A673 (cell line): Measurements from ENCODE around the gene RNF208. TPM values are rescaled to one million over a fixed set of nuclear protein-coding genes. Genes with fewer than 3 reads are reported as not detected.

ENCODE experiments used
- BruUV-seq: library from RNA; stranded (reverse); fragments of 400-500 nt; replicated peaks from 2 replicates; lab custom pipeline; 2021; lab: Mats Ljungman, UMichigan
- CTCF ChIA-PET: fragments of 300-600 bp; sonication (Branson Sonifier 250); formaldehyde crosslinking; loops from one replicate; lab custom pipeline; 2022; ENCODE audit warnings: antibody characterized with exemption; lab: Charles Lee
- POLR2A ChIA-PET: fragments of 300-600 bp; sonication (Branson Sonifier 250); formaldehyde crosslinking; loops from one replicate; lab custom pipeline; 2022; ENCODE audit warnings: antibody characterized with exemption; ENCODE audit not compliant: low non-redundant PET; lab: Charles Lee
- DNase-seq: peaks from one replicate; pipeline ENCODE4 v3.0.0-alpha.2; 2015; ENCODE audit warnings: low spot score
- H3K27ac ChIP-seq: fragments of 200-600 bp; sonication (generic); 2 replicates; pipeline ENCODE4 v1.5.1; 2016; ENCODE audit warnings: mixed run types, low read depth, mild to moderate bottlenecking, mixed read lengths, antibody characterized with exemption, low read length; ENCODE audit not compliant: poor library complexity, severe bottlenecking
- H3K27me3 ChIP-seq: fragments of 200-600 bp; sonication (generic); replicated peaks from 2 replicates; pipeline ENCODE4 v1.6.1; 2017; ENCODE audit warnings: mixed run types, low read depth, mild to moderate bottlenecking, mixed read lengths, antibody characterized with exemption, low read length; ENCODE audit not compliant: insufficient read depth, poor library complexity
- H3K36me3 ChIP-seq: fragments of 200-600 bp; sonication (generic); 2 replicates; pipeline ENCODE4 v1.6.1; 2016; ENCODE audit warnings: mixed run types, mild to moderate bottlenecking, mixed read lengths, antibody characterized with exemption, low read length; ENCODE audit not compliant: insufficient read depth, poor library complexity, severe bottlenecking
- H3K4me1 ChIP-seq: fragments of 200-600 bp; sonication (generic); 2 replicates; pipeline ENCODE4 v1.6.1; 2017; ENCODE audit warnings: mixed run types, mild to moderate bottlenecking, mixed read lengths, antibody characterized with exemption, low read length; ENCODE audit not compliant: insufficient read depth, poor library complexity, severe bottlenecking
- H3K4me3 ChIP-seq: fragments of 200-600 bp; sonication (generic); 2 replicates; pipeline ENCODE4 v1.5.1; 2016; ENCODE audit warnings: low read depth, mixed run types, mild to moderate bottlenecking, mixed read lengths, low read length; ENCODE audit not compliant: poor library complexity, severe bottlenecking
- H3K9me3 ChIP-seq: fragments of 200-600 bp; sonication (generic); 2 replicates; pipeline ENCODE4 v1.6.1; 2016; ENCODE audit warnings: mixed run types, low read depth, mild to moderate bottlenecking, mixed read lengths, antibody characterized with exemption, low read length; ENCODE audit not compliant: poor library complexity, severe bottlenecking
- EZH2 ChIP-seq: fragments of 200-600 bp; sonication (generic); IDR thresholded peaks from 2 replicates; pipeline ENCODE4 v1.6.1; 2017; ENCODE audit warnings: borderline replicate concordance, low read depth, mild to moderate bottlenecking, mixed read lengths, antibody characterized with exemption, low read length; ENCODE audit not compliant: poor library complexity, severe bottlenecking
- intact Hi-C: fragments of 100-400 bp; cut with micrococcal nuclease; formaldehyde crosslinking; loops from one replicate; pipeline ENCODE4 v1.10.0; 2022; ENCODE audit not compliant: unreplicated experiment
- total RNA-seq: library from RNA; stranded (reverse); gene quantifications from 2 replicates; pipeline ENCODE4 v1.2.3, GENCODE V29; 2021
- TF ChIP-seq, protein P1 (sequence below): fragments of 300-800, 200-600 bp; sonication (generic); conservative IDR thresholded peaks from 2 replicates; pipeline ENCODE4 v1.5.1; 2017; ENCODE audit warnings: low read depth, mild to moderate bottlenecking, antibody characterized with exemption, low read length, moderate library complexity, mixed read lengths

Gene RNF208
- total RNA-seq, 1 experiment from 2014 or later: 13.7 TPM

DNA sequence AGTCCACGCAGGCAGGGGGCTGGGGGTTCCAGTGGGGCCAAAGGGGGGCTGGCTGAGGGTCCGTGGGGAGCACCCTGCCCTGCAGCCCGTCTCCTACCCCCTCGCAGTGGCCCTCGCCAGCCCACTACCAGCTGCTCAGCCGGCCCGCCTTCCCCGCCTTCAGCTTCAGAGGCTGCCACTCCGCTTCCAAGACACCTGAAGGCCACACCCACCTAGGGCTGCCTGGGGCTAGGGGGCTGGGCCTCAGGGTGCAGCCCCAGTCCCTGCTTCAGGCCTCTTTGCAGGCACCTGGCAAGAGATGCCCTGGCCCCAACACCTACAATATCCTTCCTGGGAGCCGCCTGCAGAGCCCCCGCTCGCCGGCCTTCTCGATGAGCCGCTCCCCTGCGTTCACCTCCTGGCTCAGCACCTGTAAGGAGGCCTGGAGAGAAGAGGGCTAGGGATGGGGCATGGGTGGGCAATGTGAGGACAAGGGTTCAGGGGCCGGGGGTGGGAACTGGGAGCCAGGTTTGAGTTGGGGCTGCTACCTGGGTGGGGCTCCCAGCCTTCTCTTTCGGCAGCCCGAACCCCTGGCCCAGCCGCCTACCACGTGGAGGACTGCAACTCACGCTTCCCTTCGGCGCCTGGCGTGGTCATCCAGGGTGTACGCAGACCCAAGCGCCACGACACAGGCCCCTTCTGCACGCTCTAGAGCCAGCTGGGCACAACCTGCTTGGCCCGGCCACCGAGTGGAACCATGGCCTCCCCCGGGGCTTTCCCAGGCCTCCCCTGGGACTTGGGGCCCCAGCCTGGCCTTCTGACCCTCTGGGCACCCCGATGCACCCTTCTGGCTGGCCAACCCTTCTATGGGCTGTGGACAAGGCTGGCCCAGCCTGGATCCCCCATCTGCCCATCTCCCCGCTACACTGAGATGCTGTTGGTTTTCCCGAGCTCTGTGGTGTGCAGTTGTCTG lies 30.8 kb upstream of the RNF208 start:
- H3K36me3 ChIP-seq: peaks cover 9% of the 10 kb centered on the region
- POLR2A ChIA-PET: no interaction called here
- H3K27me3 ChIP-seq: no peaks in the 10 kb centered on the region
- intact Hi-C loops: no loop called here
- no peak for DNase-seq
- no TSS peak for BruUV-seq
- no peaks in the 10 kb centered on the region for H3K9me3 ChIP-seq
- peaks cover 15% of the 10 kb centered on the region for H3K4me1 ChIP-seq
- CTCF ChIA-PET: interaction anchor here (2.3 kb wide), 1 partner anchor 16 kb away, joined by 11 read pairs; no protein-coding TSS in a partner anchor
- TF ChIP-seq, protein P1, sequence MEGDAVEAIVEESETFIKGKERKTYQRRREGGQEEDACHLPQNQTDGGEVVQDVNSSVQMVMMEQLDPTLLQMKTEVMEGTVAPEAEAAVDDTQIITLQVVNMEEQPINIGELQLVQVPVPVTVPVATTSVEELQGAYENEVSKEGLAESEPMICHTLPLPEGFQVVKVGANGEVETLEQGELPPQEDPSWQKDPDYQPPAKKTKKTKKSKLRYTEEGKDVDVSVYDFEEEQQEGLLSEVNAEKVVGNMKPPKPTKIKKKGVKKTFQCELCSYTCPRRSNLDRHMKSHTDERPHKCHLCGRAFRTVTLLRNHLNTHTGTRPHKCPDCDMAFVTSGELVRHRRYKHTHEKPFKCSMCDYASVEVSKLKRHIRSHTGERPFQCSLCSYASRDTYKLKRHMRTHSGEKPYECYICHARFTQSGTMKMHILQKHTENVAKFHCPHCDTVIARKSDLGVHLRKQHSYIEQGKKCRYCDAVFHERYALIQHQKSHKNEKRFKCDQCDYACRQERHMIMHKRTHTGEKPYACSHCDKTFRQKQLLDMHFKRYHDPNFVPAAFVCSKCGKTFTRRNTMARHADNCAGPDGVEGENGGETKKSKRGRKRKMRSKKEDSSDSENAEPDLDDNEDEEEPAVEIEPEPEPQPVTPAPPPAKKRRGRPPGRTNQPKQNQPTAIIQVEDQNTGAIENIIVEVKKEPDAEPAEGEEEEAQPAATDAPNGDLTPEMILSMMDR: no peak
- TF ChIP-seq EZH2: no peak
- no peak overlapping the region for H3K4me3 ChIP-seq
- H3K27ac ChIP-seq: no peak overlapping the region

GRCh38 chr9:137251490-137252268 lies 29.6 kb upstream of the RNF208 start:
- Histone ChIP-seq H3K4me1 (peaks cover 15% of the 10 kb centered on the region), H3K4me3 (no peak overlapping the region), H3K27ac (no peak overlapping the region), H3K9me3 (no peaks in the 10 kb centered on the region), H3K27me3 (no peaks in the 10 kb centered on the region), H3K36me3 (peaks cover 6% of the 10 kb centered on the region)
- ChIA-PET POLR2A (no interaction called here), CTCF (no interaction called here)
- no peak for TF ChIP-seq EZH2
- TF ChIP-seq, protein P1: no peak
- BruUV-seq: no TSS peak
- no peak for DNase-seq
- intact Hi-C loops: no loop called here

DNA sequence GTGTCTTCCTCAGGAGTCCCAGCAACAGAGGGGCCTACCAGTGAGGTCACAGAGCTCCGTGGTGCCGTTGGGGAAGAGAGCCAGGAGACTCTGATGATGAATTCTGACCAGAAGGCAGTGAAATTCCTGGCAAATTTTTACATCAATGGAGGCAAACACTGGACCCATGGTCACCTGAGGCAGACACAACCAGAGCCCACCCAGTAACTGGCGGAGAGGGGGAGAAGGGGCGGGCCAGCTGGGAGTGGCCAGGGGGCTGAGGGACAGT lies 29.1 kb upstream of the RNF208 start, which contains the start of gene STPG3:
STPG3 (plus strand) TSS at position 93 of the 268 bp plus-strand sequence; CDS start at position 94, 1 bp downstream.
- Histone ChIP-seq H3K9me3 (no peaks in the 10 kb centered on the region), H3K27ac (no peak within 1 kb of the TSS), H3K27me3 (no peaks in the 10 kb centered on the region), H3K4me1 (peaks cover 9% of the 10 kb centered on the region), H3K4me3 (no peak within 1 kb of the TSS), H3K36me3 (peaks cover under 1% of the 10 kb centered on the region)
- DNase-seq: no peak
- TF ChIP-seq EZH2: no peak
- TF ChIP-seq, protein P1: no peak
- BruUV-seq: no TSS peak
- intact Hi-C loops: no loop called here
- CTCF ChIA-PET: no interaction called here
- POLR2A ChIA-PET: no interaction called here
